Skeletal muscle tissue (tissue), 4 donors: ENCODE measurements around the gene CDH19. TPM values are rescaled to one million over a fixed set of nuclear protein-coding genes. Genes with fewer than 3 reads are reported as not detected.

Experiments used
- H3K27ac ChIP-seq: one replicate; pipeline ENCODE4 v1.7.0; 2013; ENCODE audit warnings: mild to moderate bottlenecking, low read depth, low read length, inconsistent platforms
- H3K27me3 ChIP-seq, 3 donors: one replicate each; pipeline ENCODE4 v1.7.0; 2013; ENCODE audit warnings: low read length in 3 of 3; ENCODE audit not compliant: control insufficient read depth in 3 of 3, insufficient read depth in 3 of 3
- H3K36me3 ChIP-seq, 3 donors: one replicate each; pipeline ENCODE4 v1.7.0; 2013; ENCODE audit warnings: low read length in 3 of 3; ENCODE audit not compliant: control insufficient read depth in 3 of 3, insufficient read depth in 3 of 3
- H3K4me1 ChIP-seq, 3 donors: one replicate each; pipeline ENCODE4 v1.7.0; 2013; ENCODE audit warnings: low read length in 3 of 3, mild to moderate bottlenecking in 3 of 3; ENCODE audit not compliant: control insufficient read depth in 3 of 3, insufficient read depth in 3 of 3
- H3K4me3 ChIP-seq, 3 donors: one replicate each; pipeline ENCODE4 v1.7.0; 2013; ENCODE audit warnings: low read length in 3 of 3
- H3K9ac ChIP-seq, 3 donors: one replicate each; pipeline ENCODE4 v1.7.0; 2013; ENCODE audit warnings: low read length in 3 of 3, mild to moderate bottlenecking in 3 of 3, moderate library complexity in 2 of 3, low read depth in 1 of 3
- H3K9me3 ChIP-seq, 3 donors: one replicate each; pipeline ENCODE4 v1.7.0; 2013; ENCODE audit warnings: low read length in 3 of 3; ENCODE audit not compliant: control insufficient read depth in 3 of 3
- total RNA-seq: library from RNA; depleted of rRNA; stranded (reverse); fragments of >200 nt; gene quantifications from one replicate; pipeline ENCODE4 v1.2.3, GENCODE V29; 2014
- donor health status: Osteomylitis.

Gene CDH19, protein sequence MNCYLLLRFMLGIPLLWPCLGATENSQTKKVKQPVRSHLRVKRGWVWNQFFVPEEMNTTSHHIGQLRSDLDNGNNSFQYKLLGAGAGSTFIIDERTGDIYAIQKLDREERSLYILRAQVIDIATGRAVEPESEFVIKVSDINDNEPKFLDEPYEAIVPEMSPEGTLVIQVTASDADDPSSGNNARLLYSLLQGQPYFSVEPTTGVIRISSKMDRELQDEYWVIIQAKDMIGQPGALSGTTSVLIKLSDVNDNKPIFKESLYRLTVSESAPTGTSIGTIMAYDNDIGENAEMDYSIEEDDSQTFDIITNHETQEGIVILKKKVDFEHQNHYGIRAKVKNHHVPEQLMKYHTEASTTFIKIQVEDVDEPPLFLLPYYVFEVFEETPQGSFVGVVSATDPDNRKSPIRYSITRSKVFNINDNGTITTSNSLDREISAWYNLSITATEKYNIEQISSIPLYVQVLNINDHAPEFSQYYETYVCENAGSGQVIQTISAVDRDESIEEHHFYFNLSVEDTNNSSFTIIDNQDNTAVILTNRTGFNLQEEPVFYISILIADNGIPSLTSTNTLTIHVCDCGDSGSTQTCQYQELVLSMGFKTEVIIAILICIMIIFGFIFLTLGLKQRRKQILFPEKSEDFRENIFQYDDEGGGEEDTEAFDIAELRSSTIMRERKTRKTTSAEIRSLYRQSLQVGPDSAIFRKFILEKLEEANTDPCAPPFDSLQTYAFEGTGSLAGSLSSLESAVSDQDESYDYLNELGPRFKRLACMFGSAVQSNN
- total RNA-seq: 3.1 TPM

DNA sequence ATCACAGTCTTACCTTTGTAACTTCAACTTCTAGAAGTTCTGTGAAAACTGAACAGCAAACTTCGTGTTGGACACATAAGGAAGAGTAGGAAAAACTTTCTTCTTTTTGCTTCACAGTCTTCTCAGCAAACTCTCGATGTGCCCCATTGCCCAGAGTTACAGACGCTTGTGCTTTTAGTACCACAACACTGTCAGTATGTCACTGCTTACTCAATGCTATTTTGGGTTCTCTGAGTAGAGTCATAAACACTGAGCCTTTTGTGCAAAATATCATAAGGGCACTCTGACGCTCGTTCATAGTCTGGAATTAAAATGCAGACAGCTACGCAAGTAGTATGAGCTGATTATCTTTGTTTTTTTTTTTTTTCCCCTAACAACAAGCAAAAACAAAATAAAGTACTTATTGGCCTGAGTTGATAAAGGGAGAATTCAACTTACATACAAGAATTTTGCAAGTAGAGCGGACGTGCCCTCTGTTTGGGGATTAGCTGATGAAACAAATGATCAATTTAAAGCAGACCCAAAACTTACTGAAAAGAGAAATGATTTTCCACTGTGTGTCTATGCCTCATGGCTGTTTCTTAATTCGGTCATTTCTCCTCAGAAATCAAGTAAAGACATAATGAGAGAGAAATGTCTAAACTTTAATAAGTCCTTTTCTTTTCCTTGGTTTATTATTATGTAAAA, at the start of gene CDH19:
Gene CDH19, minus strand, starts transcription at position 150 of the 687 bp plus-strand sequence. CDS start 31,886 bp downstream, outside the sequence.
- H3K27me3 ChIP-seq: no peaks in the 10 kb centered on the region
- no peaks in the 10 kb centered on the region for H3K36me3 ChIP-seq
- no peak within 1 kb of the TSS for H3K9ac ChIP-seq
- H3K9me3 ChIP-seq: no peaks in the 10 kb centered on the region
- H3K27ac ChIP-seq: no peak within 1 kb of the TSS
- H3K4me1 ChIP-seq: no peaks in the 10 kb centered on the region
- no peak within 1 kb of the TSS for H3K4me3 ChIP-seq

DNA sequence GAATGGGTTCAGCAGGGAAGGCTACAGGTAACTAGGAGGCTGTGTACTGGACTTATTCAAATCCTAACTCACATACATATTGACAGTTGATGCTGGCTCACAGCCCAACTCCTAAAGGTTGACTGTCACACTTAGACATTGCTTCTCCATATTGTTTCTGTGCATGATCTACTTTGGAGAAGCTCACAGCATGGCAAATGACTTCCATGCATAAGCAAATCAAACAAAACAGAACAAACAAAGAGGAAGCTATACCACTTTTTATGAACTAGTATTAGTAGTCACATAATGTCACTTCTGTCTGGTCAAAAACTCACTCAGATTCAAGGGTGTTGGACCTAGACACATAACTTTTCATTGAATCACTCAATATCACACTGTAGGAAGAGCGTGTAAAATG, 43.8 kb upstream of the CDH19 start:
- H3K27ac ChIP-seq: no peak overlapping the region
- H3K4me1 ChIP-seq: no peaks in the 10 kb centered on the region
- no peak overlapping the region for H3K9ac ChIP-seq
- no peaks in the 10 kb centered on the region for H3K36me3 ChIP-seq
- no peaks in the 10 kb centered on the region for H3K27me3 ChIP-seq
- no peak overlapping the region for H3K4me3 ChIP-seq
- H3K9me3 ChIP-seq: no peaks in the 10 kb centered on the region

DNA sequence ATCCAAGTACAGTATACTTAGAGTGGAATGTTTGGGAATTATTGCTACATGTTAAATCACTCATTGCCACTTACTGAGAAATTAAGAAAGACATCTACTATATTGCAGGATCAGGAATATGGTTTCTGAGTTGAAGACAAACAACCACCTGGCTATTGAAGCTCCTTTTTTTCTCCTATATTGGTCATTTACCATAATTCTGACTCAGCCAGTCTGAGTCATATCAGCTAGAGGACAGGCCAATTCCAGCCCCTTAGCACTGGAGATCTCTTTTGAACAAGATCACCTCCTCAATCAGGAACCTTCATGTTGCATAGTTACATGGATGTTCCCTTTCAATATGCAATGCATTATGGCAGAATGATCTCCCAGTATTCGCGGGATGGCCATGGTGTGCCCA, 42.7 kb upstream of the CDH19 start:
- H3K9ac ChIP-seq: no peak overlapping the region
- no peaks in the 10 kb centered on the region for H3K27me3 ChIP-seq
- no peaks in the 10 kb centered on the region for H3K9me3 ChIP-seq
- H3K36me3 ChIP-seq: no peaks in the 10 kb centered on the region
- H3K4me1 ChIP-seq: no peaks in the 10 kb centered on the region
- no peak overlapping the region for H3K4me3 ChIP-seq
- H3K27ac ChIP-seq: no peak overlapping the region

DNA sequence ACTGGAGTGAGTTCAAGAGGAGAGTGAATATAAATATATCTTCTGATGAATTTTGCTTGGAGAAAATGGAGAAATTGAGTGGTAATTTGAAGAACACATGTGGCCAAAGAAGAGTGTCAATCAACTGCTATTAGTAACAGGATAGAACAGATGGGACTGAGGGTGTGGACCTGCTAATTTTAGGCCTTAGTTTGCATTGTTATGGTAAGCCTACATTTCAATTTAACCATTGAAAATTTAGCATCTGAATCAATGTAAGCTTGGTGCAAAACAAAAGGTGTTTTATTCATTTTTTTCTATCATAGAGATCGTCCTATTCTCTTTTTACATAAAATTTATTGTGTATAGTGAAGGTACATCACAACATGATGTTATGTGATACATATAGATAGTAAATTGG, 42.1 kb upstream of the CDH19 start:
- Histone ChIP-seq H3K27me3 (no peaks in the 10 kb centered on the region), H3K36me3 (no peaks in the 10 kb centered on the region), H3K9ac (no peak overlapping the region), H3K4me3 (no peak overlapping the region), H3K27ac (no peak overlapping the region), H3K4me1 (no peaks in the 10 kb centered on the region), H3K9me3 (no peaks in the 10 kb centered on the region)

DNA sequence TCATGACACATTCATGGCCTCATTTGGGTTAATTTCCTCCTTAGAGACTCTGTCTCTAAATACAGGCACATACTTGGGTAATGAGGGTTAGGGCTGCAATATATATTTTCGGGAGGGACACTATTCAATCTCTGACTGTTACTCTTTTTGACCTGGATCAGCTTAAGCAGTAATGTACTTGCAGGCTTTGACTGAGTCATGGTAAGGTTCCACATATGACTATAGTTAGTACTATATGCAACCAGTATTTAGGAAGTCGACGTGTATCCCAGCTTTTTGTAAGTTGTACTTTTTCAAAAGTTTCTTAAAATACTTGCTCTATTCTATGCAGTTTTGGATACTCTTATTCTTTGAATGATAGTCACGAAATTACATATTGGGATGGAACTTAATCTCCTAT, 37.2 kb upstream of the CDH19 start:
- H3K4me3 ChIP-seq: no peak overlapping the region
- H3K27ac ChIP-seq: no peak overlapping the region
- H3K36me3 ChIP-seq: no peaks in the 10 kb centered on the region
- no peaks in the 10 kb centered on the region for H3K4me1 ChIP-seq
- no peak overlapping the region for H3K9ac ChIP-seq
- H3K27me3 ChIP-seq: no peaks in the 10 kb centered on the region
- no peaks in the 10 kb centered on the region for H3K9me3 ChIP-seq

DNA sequence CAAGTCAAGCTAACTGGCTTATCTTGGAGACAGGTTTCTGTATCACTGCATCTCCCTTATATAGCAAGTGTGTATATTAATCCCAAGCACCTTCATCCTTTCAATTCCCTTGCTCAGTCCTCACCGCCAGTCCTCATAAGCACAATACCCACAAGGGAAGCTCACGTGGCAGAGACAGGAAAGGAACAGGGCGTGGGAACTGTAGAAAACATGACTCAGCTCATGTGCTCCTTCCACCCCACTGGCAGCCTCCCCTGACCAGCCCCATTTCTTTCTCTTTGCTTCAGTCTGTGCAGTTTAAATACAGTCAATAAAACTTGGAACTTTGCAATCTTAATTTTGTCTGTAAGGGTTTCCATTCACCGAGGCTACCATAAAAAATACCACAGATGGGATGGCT, 36.5 kb upstream of the CDH19 start:
- Histone ChIP-seq H3K27ac (no peak overlapping the region), H3K4me3 (no peak overlapping the region), H3K4me1 (no peaks in the 10 kb centered on the region), H3K9me3 (no peaks in the 10 kb centered on the region), H3K27me3 (no peaks in the 10 kb centered on the region), H3K36me3 (no peaks in the 10 kb centered on the region), H3K9ac (no peak overlapping the region)

DNA sequence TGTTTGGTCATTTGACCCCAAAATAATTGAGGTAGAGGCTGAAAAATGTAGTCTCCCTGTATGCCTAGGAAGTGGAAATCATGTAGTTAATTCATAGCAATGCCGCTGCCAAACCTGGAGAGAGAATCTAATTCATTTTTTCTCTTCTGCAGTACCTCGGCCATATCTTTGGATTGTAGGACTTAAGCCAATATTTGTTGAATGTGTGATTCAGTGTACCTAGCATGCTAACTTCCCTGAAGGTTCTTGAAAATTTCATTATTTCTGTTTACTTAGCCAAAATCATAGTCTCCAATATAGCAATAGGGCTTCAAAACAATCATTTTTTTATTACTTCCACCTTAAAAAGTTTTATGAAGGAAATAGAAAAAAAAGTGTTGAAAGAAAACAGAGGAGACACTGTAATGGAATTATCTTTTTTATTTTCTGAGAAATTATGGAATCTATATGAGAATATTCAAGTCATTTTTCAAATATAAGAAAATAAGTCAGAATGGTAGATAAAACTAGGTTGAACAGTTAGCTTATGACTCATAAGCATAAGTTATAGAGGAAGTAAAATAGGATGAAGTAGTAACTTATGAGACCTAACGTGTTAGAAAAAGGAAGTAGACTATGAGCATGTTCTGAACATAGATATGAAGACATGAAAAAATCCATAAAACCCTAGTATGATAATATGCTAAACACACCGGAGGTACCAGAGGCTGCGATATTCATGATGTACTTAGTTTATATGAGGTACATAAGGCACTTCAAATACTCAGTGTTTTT, 35.2 kb upstream of the CDH19 start:
- no peaks in the 10 kb centered on the region for H3K9me3 ChIP-seq
- H3K4me1 ChIP-seq: no peaks in the 10 kb centered on the region
- H3K27ac ChIP-seq: no peak overlapping the region
- H3K4me3 ChIP-seq: no peak overlapping the region
- H3K27me3 ChIP-seq: no peaks in the 10 kb centered on the region
- no peaks in the 10 kb centered on the region for H3K36me3 ChIP-seq
- no peak overlapping the region for H3K9ac ChIP-seq

DNA sequence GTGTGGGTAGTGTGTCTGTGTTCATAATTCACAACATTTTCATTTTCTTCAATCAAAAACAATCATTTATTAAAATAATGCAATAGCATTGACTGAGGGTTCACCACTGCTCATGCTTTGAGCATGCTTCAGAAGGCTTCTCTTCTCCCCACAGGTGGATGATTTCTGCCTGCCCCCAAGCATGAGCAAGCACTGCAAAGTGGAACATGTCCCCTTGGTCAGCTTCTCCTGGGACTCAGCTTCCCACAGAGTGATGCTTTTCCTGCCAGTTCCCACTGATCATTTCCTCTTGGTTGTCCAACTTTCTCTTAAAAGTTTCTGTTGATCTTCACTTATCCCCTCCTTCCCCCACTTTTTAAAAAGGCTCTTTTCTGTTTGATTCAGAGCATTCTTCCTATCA, 31.5 kb upstream of the CDH19 start:
- Histone ChIP-seq H3K4me3 (no peak overlapping the region), H3K9ac (no peak overlapping the region), H3K27ac (no peak overlapping the region), H3K36me3 (no peaks in the 10 kb centered on the region), H3K27me3 (no peaks in the 10 kb centered on the region), H3K9me3 (no peaks in the 10 kb centered on the region), H3K4me1 (no peaks in the 10 kb centered on the region)

DNA sequence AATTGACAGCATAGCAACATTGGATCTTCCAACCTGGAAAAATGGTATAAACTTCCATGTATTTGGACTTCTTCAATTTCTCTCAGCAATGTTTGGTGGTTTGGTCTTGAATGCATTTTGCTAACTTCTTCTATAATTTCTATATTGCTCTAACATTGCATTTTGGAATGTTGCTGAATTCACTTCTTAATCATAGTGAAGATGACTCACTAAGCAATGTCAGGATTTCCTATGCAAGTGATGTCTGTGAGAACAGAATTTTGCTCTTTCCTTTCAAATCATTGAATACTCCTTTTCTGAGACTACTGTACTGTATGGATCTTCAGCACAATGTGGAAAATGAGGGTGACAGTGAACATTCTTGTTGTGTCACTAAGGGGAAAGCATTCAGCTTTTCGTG, 28.9 kb upstream of the CDH19 start:
- no peaks in the 10 kb centered on the region for H3K36me3 ChIP-seq
- H3K9me3 ChIP-seq: peaks cover 0 to 2% (median 0%) of the 10 kb centered on the region in 3 donors
- no peak overlapping the region for H3K9ac ChIP-seq
- no peak overlapping the region for H3K27ac ChIP-seq
- H3K27me3 ChIP-seq: no peaks in the 10 kb centered on the region
- no peak overlapping the region for H3K4me3 ChIP-seq
- H3K4me1 ChIP-seq: no peaks in the 10 kb centered on the region
